Neural cell (in vitro differentiated cells): Measurements from ENCODE around the gene EPHA8.

ENCODE experiments used
- EP300 ChIP-seq: fragments of 450-650 bp; conservative IDR thresholded peaks from 2 replicates; pipeline ENCODE4 v1.6.1; 2014; ENCODE audit warnings: antibody characterized with exemption, mild to moderate bottlenecking, moderate library complexity; ENCODE audit not compliant: poor library complexity, severe bottlenecking
- MXI1 ChIP-seq: fragments of 450-650 bp; conservative IDR thresholded peaks from 2 replicates; pipeline ENCODE4 v1.6.1; 2014; ENCODE audit warnings: antibody characterized with exemption, mild to moderate bottlenecking; ENCODE audit not compliant: poor library complexity, severe bottlenecking
- POLR2AphosphoS5 ChIP-seq: IDR thresholded peaks from 2 replicates; pipeline ENCODE4 v1.6.1; 2012
- REST ChIP-seq: IDR thresholded peaks from 2 replicates; pipeline ENCODE4 v1.6.1; 2012; ENCODE audit warnings: borderline replicate concordance
- SMC3 ChIP-seq: fragments of 450-650 bp; conservative IDR thresholded peaks from 2 replicates; pipeline ENCODE4 v1.6.1; 2014; ENCODE audit warnings: antibody characterized with exemption, mild to moderate bottlenecking, moderate library complexity; ENCODE audit not compliant: poor library complexity
- TF ChIP-seq, protein P1 (sequence below): fragments of 450-650 bp; IDR thresholded peaks from 2 replicates; pipeline ENCODE4 v1.5.1; 2014; ENCODE audit warnings: antibody characterized with exemption, mild to moderate bottlenecking, moderate library complexity; ENCODE audit not compliant: poor library complexity, severe bottlenecking

GRCh38 chr1:22597301-22597965 lies 34.1 kb downstream of the EPHA8 start:
- no peak for TF ChIP-seq EP300
- TF ChIP-seq, protein P1, sequence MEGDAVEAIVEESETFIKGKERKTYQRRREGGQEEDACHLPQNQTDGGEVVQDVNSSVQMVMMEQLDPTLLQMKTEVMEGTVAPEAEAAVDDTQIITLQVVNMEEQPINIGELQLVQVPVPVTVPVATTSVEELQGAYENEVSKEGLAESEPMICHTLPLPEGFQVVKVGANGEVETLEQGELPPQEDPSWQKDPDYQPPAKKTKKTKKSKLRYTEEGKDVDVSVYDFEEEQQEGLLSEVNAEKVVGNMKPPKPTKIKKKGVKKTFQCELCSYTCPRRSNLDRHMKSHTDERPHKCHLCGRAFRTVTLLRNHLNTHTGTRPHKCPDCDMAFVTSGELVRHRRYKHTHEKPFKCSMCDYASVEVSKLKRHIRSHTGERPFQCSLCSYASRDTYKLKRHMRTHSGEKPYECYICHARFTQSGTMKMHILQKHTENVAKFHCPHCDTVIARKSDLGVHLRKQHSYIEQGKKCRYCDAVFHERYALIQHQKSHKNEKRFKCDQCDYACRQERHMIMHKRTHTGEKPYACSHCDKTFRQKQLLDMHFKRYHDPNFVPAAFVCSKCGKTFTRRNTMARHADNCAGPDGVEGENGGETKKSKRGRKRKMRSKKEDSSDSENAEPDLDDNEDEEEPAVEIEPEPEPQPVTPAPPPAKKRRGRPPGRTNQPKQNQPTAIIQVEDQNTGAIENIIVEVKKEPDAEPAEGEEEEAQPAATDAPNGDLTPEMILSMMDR = no peak
- no peak for TF ChIP-seq SMC3
- no peak for TF ChIP-seq MXI1
- TF ChIP-seq POLR2AphosphoS5 = no peak
- no peak for TF ChIP-seq REST
